Gastrocnemius medialis (tissue), 4 donors: Measurements from ENCODE around the gene GPS1. TPM values are rescaled to one million over a fixed set of nuclear protein-coding genes. Genes with fewer than 3 reads are reported as not detected.

Experiments
- ATAC-seq, 2 donors: fragments of 150-250 bp; one replicate each; pipeline ENCODE4 v1.9.1; 2016
- DNase-seq, 2 donors: peaks; one replicate each; pipeline ENCODE4 v3.0.0-alpha.2; 2019
- H3K27ac ChIP-seq, 4 donors: fragments of 200-600 bp; sonication (generic); 1 replicate in 1 of 4; 2 replicates in 3 of 4; pipeline ENCODE4 v1.5.1; 2016 to 2018; ENCODE audit warnings: mild to moderate bottlenecking in 2 of 4, moderate library complexity in 1 of 4
- H3K27me3 ChIP-seq, 3 donors: fragments of 200-600 bp; sonication (generic) in 2 of 3; 1 replicate in 1 of 3; 2 replicates in 2 of 3; pipeline versions ENCODE4 v1.5.1 to v1.6.0; 2016 to 2019; ENCODE audit warnings: mild to moderate bottlenecking in 1 of 3, moderate library complexity in 1 of 3
- H3K36me3 ChIP-seq, 2 donors: fragments of 200-600 bp; sonication (generic) in 1 of 2; one replicate each; pipeline ENCODE4 v1.5.1; 2017 to 2018
- H3K4me1 ChIP-seq, 2 donors: fragments of 200-600 bp; sonication (generic) in 1 of 2; one replicate each; pipeline ENCODE4 v1.5.1; 2016 to 2017; ENCODE audit warnings: mild to moderate bottlenecking in 2 of 2
- H3K4me3 ChIP-seq, 4 donors: fragments of 200-600 bp; sonication (generic) in 3 of 4; 1 replicate in 1 of 4; 2 replicates in 3 of 4; pipeline ENCODE4 v1.5.1; 2016 to 2019; ENCODE audit warnings: mild to moderate bottlenecking in 2 of 4
- H3K9me3 ChIP-seq, 3 donors: fragments of 200-600 bp; sonication (generic) in 2 of 3; 1 replicate in 1 of 3; 2 replicates in 2 of 3; pipeline ENCODE4 v1.5.1; 2016 to 2019
- CTCF ChIP-seq, 5 experiments: fragments of 450-650 bp in 3 of 5; fragments of 200-600 bp in 2 of 5; sonication (generic) in 2 of 5; IDR thresholded peaks in 4 of 5; conservative IDR thresholded peaks in 1 of 5; 1 replicate in 4 of 5; 2 replicates in 1 of 5; pipeline ENCODE4 v1.5.1; 2016 to 2019; ENCODE audit warnings: antibody characterized with exemption in 5 of 5, mild to moderate bottlenecking in 3 of 5, moderate library complexity in 3 of 5
- POLR2A ChIP-seq, 2 donors: fragments of 450-650 bp; IDR thresholded peaks; one replicate each; pipeline ENCODE4 v1.6.1; 2017; ENCODE audit warnings: antibody characterized with exemption in 2 of 2, mild to moderate bottlenecking in 2 of 2, moderate library complexity in 2 of 2
- in situ Hi-C, 4 donors: fragments of 200-750 bp; cut with MboI; loops; one replicate each; pipeline versions ENCODE4 v1.15.0 to v1.8.0; 2017; ENCODE audit warnings: low sequenced_read_pairs in 4 of 4
- intact Hi-C: fragments of 100-400 bp; cut with DNase I; formaldehyde crosslinking; loops from one replicate; pipeline ENCODE4 v1.15.1; 2023; ENCODE audit warnings: low total_unique reads
- total RNA-seq, 4 donors: library from RNA; depleted of rRNA; stranded (reverse); fragments of >200 nt; gene quantifications; one replicate each; pipeline versions ENCODE4 v1.1.0 to v1.2.3, GENCODE V29; 2016

The GPS1 gene
- total RNA-seq, 4 donors from 2014 or later, result 119 to 174 (median 137) TPM

GRCh38 chr17:82094931-82095776, 43.5 kb downstream of the GPS1 start:
- no peak overlapping the region for H3K27ac ChIP-seq
- peaks cover 0 to 59% of the 10 kb centered on the region in 2 donors for H3K36me3 ChIP-seq
- H3K4me3 ChIP-seq, result no peak overlapping the region
- DNase-seq (no peak), ATAC-seq (no peak)
- intact Hi-C loops, result loop anchor here (5.0 kb wide), 2 partner anchors 43 to 57 kb away; partner anchors contain the start of genes GPS1 and RFNG
- H3K27me3 ChIP-seq, result no peaks in the 10 kb centered on the region
- no peaks in the 10 kb centered on the region for H3K9me3 ChIP-seq
- in situ Hi-C loops, result no loop called here
- H3K4me1 ChIP-seq, result peaks cover 15 to 19% of the 10 kb centered on the region in 2 donors
- TF ChIP-seq CTCF (IDR thresholded peaks at IDR 0.05 in 4 of 5, conservative IDR thresholded peaks at IDR 0.05 in 1 of 5) (no peak), POLR2A (IDR thresholded peaks at IDR 0.05) (no peak)

GRCh38 chr17:82095777-82096708, 44.3 kb downstream of the GPS1 start:
- no peak for TF ChIP-seq POLR2A (IDR thresholded peaks at IDR 0.05)
- ATAC-seq, result no peak
- Histone ChIP-seq H3K4me1 (peaks cover 22 to 24% of the 10 kb centered on the region in 2 donors), H3K9me3 (no peaks in the 10 kb centered on the region), H3K4me3 (peak overlapping the region; percentile 61 to 93 (median 72)), H3K27ac (no peak overlapping the region), H3K27me3 (no peaks in the 10 kb centered on the region), H3K36me3 (peaks cover 0 to 50% of the 10 kb centered on the region in 2 donors)
- intact Hi-C loops, result loop anchor here (5.0 kb wide), 2 partner anchors 44 to 56 kb away; partner anchors contain the start of genes GPS1 and RFNG
- in situ Hi-C loops, result no loop called here
- no peak for DNase-seq

- intact Hi-C loops, result loop anchor here (5.0 kb wide), 2 partner anchors 44 to 56 kb away; partner anchors contain the start of genes GPS1 and RFNG
Observed at GRCh38 chr17:82096709-82097183, 45.0 kb downstream of the GPS1 start.

GRCh38 chr17:82097184-82097918, 45.7 kb downstream of the GPS1 start:
- in situ Hi-C loops, result no loop called here
- no peaks in the 10 kb centered on the region for H3K9me3 ChIP-seq
- DNase-seq (no peak), ATAC-seq (no peak)
- intact Hi-C loops, result loop anchor here (5.0 kb wide), 2 partner anchors 45 to 55 kb away; partner anchors contain the start of genes GPS1 and RFNG
- peak overlapping the region; percentile 81 to 96 (median 88) for H3K27ac ChIP-seq
- TF ChIP-seq POLR2A (IDR thresholded peaks at IDR 0.05) (no peak), CTCF (IDR thresholded peaks at IDR 0.05 in 4 of 5, conservative IDR thresholded peaks at IDR 0.05 in 1 of 5) (no peak)
- peaks cover 30 to 32% of the 10 kb centered on the region in 2 donors for H3K4me1 ChIP-seq
- no peaks in the 10 kb centered on the region for H3K27me3 ChIP-seq
- H3K36me3 ChIP-seq, result peaks cover 0 to 37% of the 10 kb centered on the region in 2 donors
- peak overlapping the region; percentile 61 to 93 (median 72) for H3K4me3 ChIP-seq

More at GRCh38 chr17:82096709-82097183, 45.0 kb downstream of the GPS1 start:
- H3K36me3 ChIP-seq, result peaks cover 0 to 43% of the 10 kb centered on the region in 2 donors
- H3K27ac ChIP-seq, result peak overlapping the region in 3 of 4 donors; percentile 81 to 96 (median 82)
- in situ Hi-C loops, result no loop called here
- no peaks in the 10 kb centered on the region for H3K9me3 ChIP-seq
- ATAC-seq (no peak), DNase-seq (no peak)
- no peak for TF ChIP-seq POLR2A (IDR thresholded peaks at IDR 0.05)
- TF ChIP-seq CTCF (IDR thresholded peaks at IDR 0.05 in 4 of 5, conservative IDR thresholded peaks at IDR 0.05 in 1 of 5), result no peak
- no peaks in the 10 kb centered on the region for H3K27me3 ChIP-seq
- peak overlapping the region; percentile 61 to 93 (median 72) for H3K4me3 ChIP-seq
- H3K4me1 ChIP-seq, result peaks cover 27 to 30% of the 10 kb centered on the region in 2 donors
